Stimulated activated CD8-positive, alpha-beta memory T cell treated with anti-CD3 and anti-CD28 coated beads, Interleukin-15, amount 100 ng/mL, for 24 hours (primary cell): Measurements from ENCODE around the gene TELO2.

ENCODE experiments used
- DNase-seq: peaks from one replicate; pipeline ENCODE4 v3.0.0-alpha.2; 2020; ENCODE audit warnings: low read depth

The TELO2 gene

DNA sequence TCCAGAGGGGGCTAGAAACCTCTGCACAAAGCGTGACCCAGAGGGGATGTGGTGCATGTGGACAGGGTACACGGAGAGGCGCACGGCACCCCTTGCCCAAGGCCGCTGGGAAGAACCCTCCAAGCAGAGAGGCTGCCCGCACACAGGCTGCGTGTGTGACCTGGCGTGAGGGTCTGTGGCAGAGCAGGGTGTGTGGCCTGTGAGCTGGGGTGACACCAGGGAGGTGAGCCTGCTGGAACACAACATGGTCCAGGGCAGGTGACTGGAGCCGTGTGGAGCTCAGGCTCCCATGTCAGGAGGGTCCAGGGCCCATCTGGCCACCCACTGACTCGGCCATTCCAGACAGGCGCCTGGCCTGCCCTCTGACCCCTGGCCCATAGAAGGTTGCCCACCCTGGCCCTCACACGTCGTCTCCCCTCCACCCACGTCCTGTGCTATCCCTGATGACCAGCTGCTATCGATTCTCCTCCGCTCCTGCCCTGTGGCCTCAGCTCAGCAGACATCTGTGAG lies 25.5 kb downstream of the TELO2 start:
- DNase-seq: no peak

DNA sequence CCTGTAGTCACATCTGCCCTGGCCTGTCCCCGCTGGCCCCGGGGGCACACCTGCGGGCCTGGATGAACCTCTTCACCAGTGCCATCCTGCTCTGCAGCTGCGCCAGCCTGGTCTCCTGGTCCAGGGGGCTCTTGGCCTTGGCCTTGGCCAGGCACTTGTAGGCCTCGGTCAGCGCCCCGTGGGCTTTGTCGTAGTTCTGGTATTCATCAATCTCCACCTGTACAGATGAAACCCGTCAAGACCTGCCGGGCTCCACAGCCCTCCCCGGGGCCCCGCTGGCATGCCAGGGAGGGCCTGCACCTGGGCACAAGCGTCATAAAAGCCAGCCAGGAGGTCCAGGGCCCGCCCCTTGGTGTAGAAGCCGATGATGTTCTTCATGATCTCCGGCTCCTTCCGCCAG lies 26.7 kb downstream of the TELO2 start:
- DNase-seq: no peak

GRCh38 chr16:1520461-1520860 lies 27.3 kb downstream of the TELO2 start:
- no peak for DNase-seq

DNA sequence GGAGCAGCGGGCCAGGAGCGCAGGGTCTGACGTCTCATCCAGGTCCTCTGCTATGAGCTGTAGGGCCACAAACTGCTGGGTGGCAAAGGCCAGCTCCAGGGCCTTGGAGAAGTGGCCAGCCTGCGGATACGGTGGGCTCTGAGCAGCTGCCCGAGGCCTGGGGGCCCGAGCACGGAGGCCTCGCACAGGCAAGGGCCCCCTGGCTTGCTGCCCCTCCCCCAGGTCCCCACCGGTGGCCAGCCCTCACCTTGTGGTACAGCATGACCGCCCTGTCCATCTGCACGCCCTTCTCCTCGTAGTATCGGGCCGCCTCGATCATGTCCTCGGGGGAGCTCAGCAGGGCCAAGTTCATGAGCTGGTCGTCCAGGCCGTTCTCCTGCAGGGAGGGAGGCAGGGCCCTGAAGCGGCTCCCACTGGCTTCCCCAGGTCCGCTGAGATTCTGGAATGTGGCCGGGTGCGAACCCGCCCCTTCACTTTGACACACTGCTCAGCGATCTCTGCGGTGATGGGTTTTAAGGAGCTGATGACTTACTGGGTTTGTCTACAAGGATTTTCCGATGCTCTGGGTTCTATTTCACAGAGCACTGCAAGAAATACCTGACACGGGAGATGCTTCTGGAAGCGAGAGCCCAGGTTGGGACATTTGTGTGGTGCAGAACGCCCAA lies 30.6 kb downstream of the TELO2 start:
- DNase-seq: no peak

GRCh38 chr16:1524366-1524765 lies 31.2 kb downstream of the TELO2 start:
- no peak for DNase-seq

- DNase-seq: no peak
Measured at GRCh38 chr16:1525871-1526607, 32.9 kb downstream of the TELO2 start.

- DNase-seq: no peak
Measured at GRCh38 chr16:1526608-1527555, 33.7 kb downstream of the TELO2 start.

DNA sequence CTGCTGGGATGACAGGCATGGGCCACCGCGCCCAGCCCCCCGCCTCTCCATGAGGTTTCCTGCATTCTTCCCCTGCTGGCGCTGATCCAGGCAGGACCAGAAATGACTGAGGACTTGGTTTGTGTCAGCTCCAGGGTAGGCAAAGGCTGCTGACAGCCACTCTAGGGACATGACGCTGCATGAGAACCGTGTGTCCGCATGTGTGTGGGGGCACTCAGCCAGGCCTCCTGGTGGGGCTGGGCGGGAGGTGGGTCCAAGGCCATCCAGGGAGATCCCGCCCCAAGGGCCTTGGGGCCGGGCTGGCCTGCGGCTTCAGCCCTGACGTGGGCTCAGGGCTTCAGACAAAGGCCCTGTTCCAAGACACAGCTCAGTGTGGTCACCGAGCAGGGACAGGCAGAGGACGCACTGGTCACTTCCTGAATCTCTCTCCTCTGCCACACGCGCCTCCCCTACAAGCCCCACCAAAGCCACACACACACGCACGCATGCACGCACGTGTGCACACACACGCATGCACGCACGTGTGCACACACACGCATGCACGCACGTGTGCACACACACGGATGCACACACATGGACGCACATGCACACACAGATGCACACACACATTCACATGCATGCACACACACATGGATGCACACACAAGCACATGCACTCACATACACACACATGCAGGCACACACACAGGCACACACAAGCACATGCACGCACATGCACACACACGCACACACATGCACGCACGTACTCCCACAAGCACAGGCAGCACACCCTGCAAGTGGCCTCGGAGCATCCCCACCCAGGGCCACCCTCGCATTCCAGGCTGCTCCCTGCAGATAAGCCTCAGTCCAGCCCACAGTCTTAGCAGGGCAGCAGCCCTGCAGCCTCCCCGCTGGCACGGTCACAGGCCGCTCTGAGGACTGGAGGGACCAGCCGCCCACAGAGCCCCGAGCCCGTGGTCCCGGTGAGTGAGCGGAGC lies 35.0 kb downstream of the TELO2 start:
- DNase-seq: no peak

GRCh38 chr16:1528921-1529537 lies 35.9 kb downstream of the TELO2 start:
- DNase-seq: no peak

- DNase-seq: no peak
Measured at GRCh38 chr16:1530349-1530882, 37.3 kb downstream of the TELO2 start.

- DNase-seq: no peak
Measured at GRCh38 chr16:1530883-1531637, 37.9 kb downstream of the TELO2 start.

DNA sequence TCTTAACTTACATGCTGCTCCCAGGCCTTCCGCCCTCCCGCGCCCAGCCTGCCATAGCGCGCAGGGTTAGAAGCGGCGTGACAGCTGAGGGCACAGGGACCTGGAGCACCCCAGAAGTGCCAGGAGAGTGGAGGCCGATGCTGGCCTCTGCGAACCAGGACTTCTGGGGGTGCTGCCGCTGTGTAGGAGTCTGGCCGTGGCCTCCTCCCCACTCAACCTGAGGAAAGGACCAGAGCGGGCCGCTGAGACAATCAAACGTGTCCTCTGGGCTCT lies 38.4 kb downstream of the TELO2 start:
- no peak for DNase-seq

- no peak for DNase-seq
Measured at GRCh38 chr16:1532081-1532760, 39.1 kb downstream of the TELO2 start.

- DNase-seq: no peak
Measured at GRCh38 chr16:1532771-1533170, 39.6 kb downstream of the TELO2 start.

DNA sequence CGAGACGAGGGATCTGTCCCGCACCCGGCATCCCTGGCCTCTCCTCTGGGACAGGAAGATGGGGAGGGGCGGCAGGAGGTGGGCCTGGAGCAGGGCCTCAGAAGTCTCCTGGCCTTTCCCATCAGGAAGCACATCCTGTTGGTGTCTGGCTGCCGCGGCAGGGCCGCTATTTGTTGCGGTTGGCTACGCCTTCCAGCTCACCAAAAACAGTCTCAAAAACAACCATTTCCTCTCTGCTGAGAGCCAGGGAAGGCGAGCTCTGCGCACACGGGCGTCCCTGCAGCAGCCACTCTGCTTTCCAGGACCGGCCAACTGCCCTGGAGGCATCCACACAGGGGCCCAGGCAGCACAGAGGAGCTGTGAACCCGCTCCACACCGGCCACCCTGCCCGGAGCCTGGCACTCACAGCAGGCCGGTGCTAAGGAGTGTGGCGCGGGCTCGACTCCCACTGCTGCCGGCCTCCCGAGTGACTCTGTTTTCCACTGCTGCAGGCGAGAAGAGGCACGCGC lies 40.3 kb downstream of the TELO2 start, which contains the start of gene TMEM204:
TSS of gene TMEM204 (plus strand) at position 224 of the 509 bp plus-strand sequence. CDS start 610 bp downstream, outside the sequence.
- no peak for DNase-seq

DNA sequence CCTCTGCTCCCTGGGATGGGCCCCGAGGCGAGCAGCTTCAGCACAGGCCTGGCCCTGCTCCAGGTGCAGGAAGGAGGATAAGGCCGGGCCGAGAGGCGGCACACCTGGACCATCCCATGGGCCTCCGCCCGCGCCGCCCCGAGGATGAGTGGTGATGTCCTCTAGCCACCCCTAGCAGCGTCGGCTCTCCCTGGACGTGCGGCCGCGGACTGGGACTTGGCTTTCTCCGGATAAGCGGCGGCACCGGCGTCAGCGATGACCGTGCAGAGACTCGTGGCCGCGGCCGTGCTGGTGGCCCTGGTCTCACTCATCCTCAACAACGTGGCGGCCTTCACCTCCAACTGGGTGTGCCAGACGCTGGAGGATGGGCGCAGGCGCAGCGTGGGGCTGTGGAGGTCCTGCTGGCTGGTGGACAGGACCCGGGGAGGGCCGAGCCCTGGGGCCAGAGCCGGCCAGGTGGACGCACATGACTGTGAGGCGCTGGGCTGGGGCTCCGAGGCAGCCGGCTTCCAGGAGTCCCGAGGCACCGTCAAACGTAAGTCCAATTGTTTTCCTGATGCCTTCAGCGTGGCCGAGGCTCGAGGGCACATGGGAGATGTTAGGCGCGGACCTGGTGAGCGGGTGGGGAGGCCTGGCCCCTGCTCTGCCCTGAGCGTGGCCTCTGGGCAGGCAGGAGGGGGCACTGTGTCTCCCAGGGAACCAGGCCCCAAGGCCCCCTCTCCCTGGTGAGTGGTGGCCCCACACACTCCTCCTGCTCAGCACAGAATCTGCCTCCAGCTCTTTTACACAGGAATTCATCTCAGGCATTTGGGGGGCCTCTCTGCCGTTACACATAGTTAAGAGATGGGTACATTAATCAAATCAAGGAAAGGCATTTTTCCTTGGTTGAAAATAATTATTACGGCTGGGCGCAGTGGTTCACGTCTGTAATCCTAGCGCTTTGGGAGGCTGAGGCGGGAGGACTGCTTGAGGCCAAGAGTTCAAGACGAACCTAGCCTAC lies 41.2 kb downstream of the TELO2 start:
- DNase-seq: no peak

- no peak for DNase-seq
Measured at GRCh38 chr16:1535391-1536291, 42.5 kb downstream of the TELO2 start.
